SU-DHL-6 (cell line): ENCODE measurements around the gene CDKAL1.

Experiments
- EZH2phosphoT487 ChIP-seq: fragments of 200-600 bp; sonication (generic), shearing (Covaris generic); conservative IDR thresholded peaks from 2 replicates; pipeline ENCODE4 v1.6.1; 2018; ENCODE audit warnings: mild to moderate bottlenecking, antibody characterized with exemption, low read length, moderate library complexity, mixed read lengths
- TF ChIP-seq, protein P1 (sequence below): fragments of 200-600 bp; sonication (generic); IDR thresholded peaks from one replicate; pipeline ENCODE4 v1.5.1; 2017; ENCODE audit warnings: antibody characterized with exemption, mild to moderate bottlenecking, low read length, moderate library complexity; ENCODE audit not compliant: insufficient read depth, poor library complexity, severe bottlenecking

DNA sequence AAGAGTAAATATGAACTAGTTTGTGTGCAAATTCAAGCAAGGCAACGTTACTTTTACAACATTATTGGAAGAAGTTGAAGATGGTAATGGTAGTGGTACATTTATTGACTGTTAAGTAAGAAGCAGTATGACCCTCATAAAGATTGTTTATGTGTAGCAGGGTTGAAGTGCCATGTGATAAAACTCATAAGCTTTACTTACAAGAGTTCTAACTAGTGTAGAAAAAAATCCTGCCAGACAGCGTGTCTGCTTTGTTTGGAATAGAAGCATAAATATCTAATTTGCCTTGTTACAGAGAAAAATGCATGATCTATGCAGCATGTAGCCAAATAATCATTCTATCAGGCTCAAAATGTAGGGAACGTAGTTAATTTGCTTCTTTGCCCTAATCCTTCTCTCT, 608.5 kb downstream of the CDKAL1 start:
- TF ChIP-seq, protein P1, sequence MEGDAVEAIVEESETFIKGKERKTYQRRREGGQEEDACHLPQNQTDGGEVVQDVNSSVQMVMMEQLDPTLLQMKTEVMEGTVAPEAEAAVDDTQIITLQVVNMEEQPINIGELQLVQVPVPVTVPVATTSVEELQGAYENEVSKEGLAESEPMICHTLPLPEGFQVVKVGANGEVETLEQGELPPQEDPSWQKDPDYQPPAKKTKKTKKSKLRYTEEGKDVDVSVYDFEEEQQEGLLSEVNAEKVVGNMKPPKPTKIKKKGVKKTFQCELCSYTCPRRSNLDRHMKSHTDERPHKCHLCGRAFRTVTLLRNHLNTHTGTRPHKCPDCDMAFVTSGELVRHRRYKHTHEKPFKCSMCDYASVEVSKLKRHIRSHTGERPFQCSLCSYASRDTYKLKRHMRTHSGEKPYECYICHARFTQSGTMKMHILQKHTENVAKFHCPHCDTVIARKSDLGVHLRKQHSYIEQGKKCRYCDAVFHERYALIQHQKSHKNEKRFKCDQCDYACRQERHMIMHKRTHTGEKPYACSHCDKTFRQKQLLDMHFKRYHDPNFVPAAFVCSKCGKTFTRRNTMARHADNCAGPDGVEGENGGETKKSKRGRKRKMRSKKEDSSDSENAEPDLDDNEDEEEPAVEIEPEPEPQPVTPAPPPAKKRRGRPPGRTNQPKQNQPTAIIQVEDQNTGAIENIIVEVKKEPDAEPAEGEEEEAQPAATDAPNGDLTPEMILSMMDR = no peak
- TF ChIP-seq EZH2phosphoT487 = no peak
